K562 (cell line): ENCODE results near the gene KLHL18. TPM values are rescaled to one million over a fixed set of nuclear protein-coding genes. Genes with fewer than 3 reads are reported as not detected.

Source experiments
- ATF1 ChIP-seq, 2 experiments: fragments of 450-650 bp in 1 of 2; IDR thresholded peaks; 2 replicates each; pipeline ENCODE4 v1.6.1; 2016; ENCODE audit warnings: missing compliant biosample characterization in 1 of 2, missing genetic modification characterization in 1 of 2
- CREM ChIP-seq: IDR thresholded peaks from 2 replicates; pipeline ENCODE4 v1.6.1; 2014; ENCODE audit warnings: antibody characterized with exemption, low read depth
- EWSR1 ChIP-seq: fragments of 450-650 bp; IDR thresholded peaks from 2 replicates; pipeline ENCODE4 v1.6.1; 2018; ENCODE audit warnings: borderline replicate concordance, mild to moderate bottlenecking, low read depth, moderate library complexity; ENCODE audit not compliant: partially characterized antibody
- FOXM1 ChIP-seq, 2 experiments: fragments of 450-650 bp in 1 of 2; sonication (generic) in 1 of 2; formaldehyde crosslinking in 1 of 2; IDR thresholded peaks; 2 replicates each; pipeline versions ENCODE4 v1.6.1 to v1.9.0; 2017 to 2022; ENCODE audit warnings: low read depth in 2 of 2, mild to moderate bottlenecking in 2 of 2, missing genetic modification reagents in 1 of 2, moderate library complexity in 1 of 2
- HLTF ChIP-seq: fragments of 450-650 bp; IDR thresholded peaks from 2 replicates; pipeline ENCODE4 v1.6.1; 2016
- HNRNPH1 ChIP-seq: fragments of 200-400 bp; formaldehyde crosslinking; optimal IDR thresholded peaks from 2 replicates; pipeline ENCODE3; 2017; ENCODE audit warnings: low read depth, mild to moderate bottlenecking, low read length, moderate library complexity
- KDM1A ChIP-seq, 2 experiments: fragments of 450-650 bp; IDR thresholded peaks; 2 replicates each; pipeline ENCODE4 v1.6.1; 2016; ENCODE audit warnings: mild to moderate bottlenecking in 2 of 2
- KDM5B ChIP-seq: fragments of 200-600 bp; sonication (generic); IDR thresholded peaks from 2 replicates; pipeline ENCODE4 v1.6.1; 2012; ENCODE audit warnings: low read depth, mild to moderate bottlenecking, moderate library complexity, low read length, control low read depth, inconsistent platforms; ENCODE audit not compliant: insufficient replicate concordance
- MTA1 ChIP-seq: fragments of 450-650 bp; IDR thresholded peaks from 2 replicates; pipeline ENCODE4 v1.6.1; 2017; ENCODE audit warnings: borderline replicate concordance
- NR3C1 ChIP-seq: sonication (generic); formaldehyde crosslinking; IDR thresholded peaks from 2 replicates; pipeline ENCODE4 v1.8.1; 2022; ENCODE audit warnings: missing genetic modification reagents
- NRF1 ChIP-seq, 2 experiments: fragments of 450-650 bp; IDR thresholded peaks in 1 of 2; conservative IDR thresholded peaks in 1 of 2; 2 replicates each; pipeline ENCODE4 v1.6.1; 2014; ENCODE audit warnings: mild to moderate bottlenecking in 2 of 2
- POLR2AphosphoS5 ChIP-seq: IDR thresholded peaks from 2 replicates; pipeline ENCODE4 v1.6.1; 2011; ENCODE audit warnings: mild to moderate bottlenecking, low read depth, low read length, moderate library complexity; ENCODE audit not compliant: control insufficient read depth, insufficient read depth
- SAFB2 ChIP-seq: fragments of 200-400 bp; formaldehyde crosslinking; IDR thresholded peaks from 2 replicates; pipeline ENCODE4 v1.6.1; 2018; ENCODE audit warnings: borderline replicate concordance, low read length, low read depth, moderate library complexity; ENCODE audit not compliant: severe bottlenecking
- ZNF175 ChIP-seq: fragments of 200-800 bp; sonication (Bioruptor generic); IDR thresholded peaks from 2 replicates; pipeline ENCODE4 v1.6.1; 2016; ENCODE audit warnings: low read depth, mild to moderate bottlenecking, missing genetic modification characterization, missing compliant biosample characterization
- ZNF282 ChIP-seq: sonication (generic); formaldehyde crosslinking; IDR thresholded peaks from 2 replicates; pipeline ENCODE4 v1.8.1; 2023; ENCODE audit warnings: missing genetic modification reagents
- ZNF41 ChIP-seq: fragments of 250-450 bp; sonication (Bioruptor Pico); conservative IDR thresholded peaks from 2 replicates; pipeline ENCODE4 v1.4.0; 2020; ENCODE audit warnings: mild to moderate bottlenecking
- ZNF444 ChIP-seq: fragments of 250-450 bp; sonication (Bioruptor Pico); IDR thresholded peaks from 2 replicates; pipeline ENCODE4 v1.4.0; 2020; ENCODE audit warnings: mild to moderate bottlenecking, moderate library complexity
- ZNF668 ChIP-seq: fragments of 250-450 bp; sonication (Bioruptor Pico); IDR thresholded peaks from 2 replicates; pipeline ENCODE4 v1.8.0; 2022; ENCODE audit warnings: mild to moderate bottlenecking, inconsistent platforms
- ZNF77 ChIP-seq: fragments of 250-450 bp; sonication (Bioruptor Pico); IDR thresholded peaks from 2 replicates; pipeline ENCODE4 v1.5.0; 2020
- polyA plus RNA-seq, 8 experiments: library from polyadenylated mRNA; depleted of rRNA in 4 of 8; stranded (reverse) in 5 of 8; unstranded in 3 of 8; fragments of >200 nt; fragmentation: Nextera tagmentation in 2 of 8; fragmentation: Illumina TruSeq in 1 of 8; extraction: Ambion mirVana in 2 of 8; extraction: Trizol in 1 of 8; gene quantifications; 2 replicates each; pipeline versions ENCODE4 v1.2.1 to v1.2.3, GENCODE V29; 2011 to 2014; ENCODE audit warnings: inconsistent platforms in 1 of 8, missing spikeins in 1 of 8
- total RNA-seq, 7 experiments: library from RNA; depleted of rRNA in 6 of 7; stranded (reverse); fragments of >200 nt in 6 of 7; fragmentation: Illumina TruSeq in 2 of 7; extraction: Trizol in 2 of 7; gene quantifications; 2 replicates each; pipeline versions ENCODE4 v1.2.1 to v1.2.3, GENCODE V29; 2011 to 2021; ENCODE audit warnings: low replicate concordance in 1 of 7
- TF ChIP-seq, protein P1 (sequence below): fragments of 450-650 bp; formaldehyde crosslinking; IDR thresholded peaks from 2 replicates; pipeline ENCODE4 v1.4.0; 2022; ENCODE audit warnings: missing genetic modification characterization
- TF ChIP-seq, protein P2 (sequence below), 2 experiments: fragments of 150-350 bp in 1 of 2; IDR thresholded peaks; 2 replicates each; pipeline ENCODE4 v1.6.1; 2012 to 2016; ENCODE audit warnings: low read depth in 2 of 2, low read length in 2 of 2, mild to moderate bottlenecking in 1 of 2, moderate library complexity in 1 of 2
- TF ChIP-seq, protein P3 (sequence below): fragments of 250-450 bp; sonication (Bioruptor Pico); IDR thresholded peaks from 2 replicates; pipeline ENCODE4 v1.9.0; 2021; ENCODE audit warnings: mild to moderate bottlenecking

KLHL18 gene
- total and polyA plus RNA-seq, 9 of the 15 experiments (the other 6 are each of a cell fraction or from before 2014, with no cell fraction given), result 26.7 to 97.5 (median 48.7) TPM

DNA sequence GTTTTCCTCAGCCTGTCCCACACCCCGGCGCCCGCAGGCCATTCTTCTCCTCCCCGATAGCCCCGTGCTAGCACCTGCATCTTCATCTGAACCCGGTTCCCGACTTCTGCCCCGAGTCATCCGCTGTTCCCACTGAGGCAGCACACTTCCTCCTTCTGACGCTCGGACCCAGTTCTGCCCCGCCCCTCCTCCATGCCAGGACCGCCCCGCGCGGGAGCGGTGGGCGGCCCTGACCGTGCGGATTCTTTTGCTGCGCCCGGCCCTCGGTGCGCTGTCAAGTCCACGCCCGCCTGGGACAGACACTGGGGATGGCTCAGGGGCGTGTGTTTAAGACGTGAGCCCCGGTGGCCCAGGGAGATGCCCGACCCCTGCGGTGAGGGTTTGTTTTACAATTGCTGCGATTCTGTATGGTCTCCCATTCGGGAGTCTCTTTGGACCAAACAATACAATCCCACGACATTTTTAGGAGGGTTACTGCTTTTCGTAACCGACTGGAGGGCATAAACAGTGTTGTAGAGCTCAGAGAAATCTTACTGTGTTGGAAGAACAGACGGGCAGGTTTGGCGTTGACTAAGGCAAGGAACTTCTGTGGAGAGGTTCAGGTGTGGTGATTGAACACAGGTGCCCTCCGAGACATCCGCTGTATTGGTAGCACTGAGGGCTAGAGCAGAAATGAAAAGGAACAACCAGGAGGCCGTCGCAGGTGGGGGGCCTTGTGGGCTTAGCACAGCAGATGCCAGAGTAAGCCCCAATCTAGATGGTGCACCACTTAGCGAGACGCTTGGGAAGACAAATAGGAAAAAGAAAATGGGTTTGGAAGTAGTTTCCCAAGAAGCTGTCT, 98.8 kb downstream of the KLHL18 start (continued):
- TF ChIP-seq HLTF (no peak), ZNF668 (no peak), SAFB2 (no peak), KDM1A (IDR thresholded peaks at IDR 0.05) (no peak), KDM5B (no peak), FOXM1 (IDR thresholded peaks at IDR 0.05; ENCODE audit: low read depth) (no peak), FOXM1 (CRISPR knock-in tag; IDR thresholded peaks at IDR 0.05; ENCODE audit: low read depth) (no peak), CREM (peak; percentile 56; the same call in 1 of the 2 replicates), ZNF175 (CRISPR knock-in tag) (no peak), ZNF282 (no peak), HNRNPH1 (no peak), ZNF77 (CRISPR knock-in tag) (no peak), ZNF41 (CRISPR knock-in tag) (no peak), ZNF444 (no peak), NRF1 (conservative IDR thresholded peaks at IDR 0.05 in 1 of 2, IDR thresholded peaks at IDR 0.05 in 1 of 2) (no peak), NR3C1 (CRISPR knock-in tag) (no peak), MTA1 (no peak), ATF1 (CRISPR knock-in tag; IDR thresholded peaks at IDR 0.05) (no peak), ATF1 (tag; IDR thresholded peaks at IDR 0.05) (no peak), POLR2AphosphoS5 (peak; percentile 62; the same call in 1 of the 2 replicates), EWSR1 (no peak)
- TF ChIP-seq, protein P1, sequence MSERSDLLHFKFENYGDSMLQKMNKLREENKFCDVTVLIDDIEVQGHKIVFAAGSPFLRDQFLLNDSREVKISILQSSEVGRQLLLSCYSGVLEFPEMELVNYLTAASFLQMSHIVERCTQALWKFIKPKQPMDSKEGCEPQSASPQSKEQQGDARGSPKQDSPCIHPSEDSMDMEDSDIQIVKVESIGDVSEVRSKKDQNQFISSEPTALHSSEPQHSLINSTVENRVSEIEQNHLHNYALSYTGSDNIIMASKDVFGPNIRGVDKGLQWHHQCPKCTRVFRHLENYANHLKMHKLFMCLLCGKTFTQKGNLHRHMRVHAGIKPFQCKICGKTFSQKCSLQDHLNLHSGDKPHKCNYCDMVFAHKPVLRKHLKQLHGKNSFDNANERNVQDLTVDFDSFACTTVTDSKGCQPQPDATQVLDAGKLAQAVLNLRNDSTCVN, result 0 out of 2 replicates have a peak, but pooled peaks have one; percentile 45
- TF ChIP-seq, protein P2, sequence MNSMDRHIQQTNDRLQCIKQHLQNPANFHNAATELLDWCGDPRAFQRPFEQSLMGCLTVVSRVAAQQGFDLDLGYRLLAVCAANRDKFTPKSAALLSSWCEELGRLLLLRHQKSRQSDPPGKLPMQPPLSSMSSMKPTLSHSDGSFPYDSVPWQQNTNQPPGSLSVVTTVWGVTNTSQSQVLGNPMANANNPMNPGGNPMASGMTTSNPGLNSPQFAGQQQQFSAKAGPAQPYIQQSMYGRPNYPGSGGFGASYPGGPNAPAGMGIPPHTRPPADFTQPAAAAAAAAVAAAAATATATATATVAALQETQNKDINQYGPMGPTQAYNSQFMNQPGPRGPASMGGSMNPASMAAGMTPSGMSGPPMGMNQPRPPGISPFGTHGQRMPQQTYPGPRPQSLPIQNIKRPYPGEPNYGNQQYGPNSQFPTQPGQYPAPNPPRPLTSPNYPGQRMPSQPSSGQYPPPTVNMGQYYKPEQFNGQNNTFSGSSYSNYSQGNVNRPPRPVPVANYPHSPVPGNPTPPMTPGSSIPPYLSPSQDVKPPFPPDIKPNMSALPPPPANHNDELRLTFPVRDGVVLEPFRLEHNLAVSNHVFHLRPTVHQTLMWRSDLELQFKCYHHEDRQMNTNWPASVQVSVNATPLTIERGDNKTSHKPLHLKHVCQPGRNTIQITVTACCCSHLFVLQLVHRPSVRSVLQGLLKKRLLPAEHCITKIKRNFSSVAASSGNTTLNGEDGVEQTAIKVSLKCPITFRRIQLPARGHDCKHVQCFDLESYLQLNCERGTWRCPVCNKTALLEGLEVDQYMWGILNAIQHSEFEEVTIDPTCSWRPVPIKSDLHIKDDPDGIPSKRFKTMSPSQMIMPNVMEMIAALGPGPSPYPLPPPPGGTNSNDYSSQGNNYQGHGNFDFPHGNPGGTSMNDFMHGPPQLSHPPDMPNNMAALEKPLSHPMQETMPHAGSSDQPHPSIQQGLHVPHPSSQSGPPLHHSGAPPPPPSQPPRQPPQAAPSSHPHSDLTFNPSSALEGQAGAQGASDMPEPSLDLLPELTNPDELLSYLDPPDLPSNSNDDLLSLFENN (IDR thresholded peaks at IDR 0.05; ENCODE audit: low read depth in 2 of 2, low read length in 2 of 2), result no peak
- TF ChIP-seq, protein P3, sequence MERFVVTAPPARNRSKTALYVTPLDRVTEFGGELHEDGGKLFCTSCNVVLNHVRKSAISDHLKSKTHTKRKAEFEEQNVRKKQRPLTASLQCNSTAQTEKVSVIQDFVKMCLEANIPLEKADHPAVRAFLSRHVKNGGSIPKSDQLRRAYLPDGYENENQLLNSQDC (CRISPR knock-in tag), result no peak
